Colon (tissue), 2 donors: ENCODE data around the gene EMSY.
A peak's percentile ranks its signal among the peaks of the same experiment; 100 is the strongest.
"Not testable (repeated sequence)": the region's sequence is repeated elsewhere in the genome, so short reads cannot be mapped to it uniquely, and the experiment has no call there.

Source experiments
- FAIRE-seq: peaks from 2 replicates; lab custom pipeline; 2012; peaks lifted over from hg19 to GRCh38; lab: Jason Lieb, UNC
- donor health status: control.
- donor health status: control.

EMSY gene, protein sequence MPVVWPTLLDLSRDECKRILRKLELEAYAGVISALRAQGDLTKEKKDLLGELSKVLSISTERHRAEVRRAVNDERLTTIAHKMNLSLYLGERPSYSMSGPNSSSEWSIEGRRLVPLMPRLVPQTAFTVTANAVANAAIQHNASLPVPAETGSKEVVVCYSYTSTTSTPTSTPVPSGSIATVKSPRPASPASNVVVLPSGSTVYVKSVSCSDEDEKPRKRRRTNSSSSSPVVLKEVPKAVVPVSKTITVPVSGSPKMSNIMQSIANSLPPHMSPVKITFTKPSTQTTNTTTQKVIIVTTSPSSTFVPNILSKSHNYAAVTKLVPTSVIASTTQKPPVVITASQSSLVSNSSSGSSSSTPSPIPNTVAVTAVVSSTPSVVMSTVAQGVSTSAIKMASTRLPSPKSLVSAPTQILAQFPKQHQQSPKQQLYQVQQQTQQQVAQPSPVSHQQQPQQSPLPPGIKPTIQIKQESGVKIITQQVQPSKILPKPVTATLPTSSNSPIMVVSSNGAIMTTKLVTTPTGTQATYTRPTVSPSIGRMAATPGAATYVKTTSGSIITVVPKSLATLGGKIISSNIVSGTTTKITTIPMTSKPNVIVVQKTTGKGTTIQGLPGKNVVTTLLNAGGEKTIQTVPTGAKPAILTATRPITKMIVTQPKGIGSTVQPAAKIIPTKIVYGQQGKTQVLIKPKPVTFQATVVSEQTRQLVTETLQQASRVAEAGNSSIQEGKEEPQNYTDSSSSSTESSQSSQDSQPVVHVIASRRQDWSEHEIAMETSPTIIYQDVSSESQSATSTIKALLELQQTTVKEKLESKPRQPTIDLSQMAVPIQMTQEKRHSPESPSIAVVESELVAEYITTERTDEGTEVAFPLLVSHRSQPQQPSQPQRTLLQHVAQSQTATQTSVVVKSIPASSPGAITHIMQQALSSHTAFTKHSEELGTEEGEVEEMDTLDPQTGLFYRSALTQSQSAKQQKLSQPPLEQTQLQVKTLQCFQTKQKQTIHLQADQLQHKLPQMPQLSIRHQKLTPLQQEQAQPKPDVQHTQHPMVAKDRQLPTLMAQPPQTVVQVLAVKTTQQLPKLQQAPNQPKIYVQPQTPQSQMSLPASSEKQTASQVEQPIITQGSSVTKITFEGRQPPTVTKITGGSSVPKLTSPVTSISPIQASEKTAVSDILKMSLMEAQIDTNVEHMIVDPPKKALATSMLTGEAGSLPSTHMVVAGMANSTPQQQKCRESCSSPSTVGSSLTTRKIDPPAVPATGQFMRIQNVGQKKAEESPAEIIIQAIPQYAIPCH (N-terminal part only)

DNA sequence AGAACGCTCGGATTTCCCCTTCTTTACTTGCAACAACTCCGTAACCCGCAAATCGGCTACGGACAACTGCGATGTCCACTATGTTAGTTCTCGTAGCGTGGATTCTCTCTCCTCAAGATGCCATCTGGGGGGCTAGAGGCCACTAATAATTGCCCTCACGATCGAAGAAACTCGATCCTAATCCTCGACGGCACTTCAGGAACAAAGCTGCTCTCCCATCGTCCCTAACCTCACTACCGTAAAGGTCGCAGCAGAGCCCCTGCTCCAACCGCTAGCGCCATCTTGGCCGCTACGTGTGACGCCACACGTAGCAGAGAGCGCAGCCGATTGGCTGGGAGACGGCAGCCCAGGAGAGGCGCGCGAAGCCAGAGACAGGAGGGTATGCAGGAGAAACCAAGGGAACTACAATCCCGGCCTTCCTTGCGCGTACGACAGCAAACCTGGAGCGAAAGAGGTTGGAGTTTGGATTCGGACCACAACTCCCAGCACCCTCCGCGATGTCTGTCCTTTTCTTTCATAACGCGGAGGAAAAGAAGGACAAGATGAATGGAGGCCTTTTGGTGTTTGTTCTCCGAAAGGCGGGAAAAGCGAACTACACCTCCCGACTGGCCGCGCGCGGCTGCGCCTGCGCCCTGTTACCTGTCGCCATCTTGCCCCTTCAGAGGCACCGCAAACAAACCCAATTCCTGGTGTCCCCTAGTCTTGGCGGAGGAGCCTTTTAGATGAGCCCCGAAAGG, at the start of gene EMSY:
Gene EMSY (plus strand): TSS at position 635 of the 737 bp plus-strand sequence. CDS start 1,921 bp downstream, outside the sequence.
- FAIRE-seq, result peak; percentile 87

DNA sequence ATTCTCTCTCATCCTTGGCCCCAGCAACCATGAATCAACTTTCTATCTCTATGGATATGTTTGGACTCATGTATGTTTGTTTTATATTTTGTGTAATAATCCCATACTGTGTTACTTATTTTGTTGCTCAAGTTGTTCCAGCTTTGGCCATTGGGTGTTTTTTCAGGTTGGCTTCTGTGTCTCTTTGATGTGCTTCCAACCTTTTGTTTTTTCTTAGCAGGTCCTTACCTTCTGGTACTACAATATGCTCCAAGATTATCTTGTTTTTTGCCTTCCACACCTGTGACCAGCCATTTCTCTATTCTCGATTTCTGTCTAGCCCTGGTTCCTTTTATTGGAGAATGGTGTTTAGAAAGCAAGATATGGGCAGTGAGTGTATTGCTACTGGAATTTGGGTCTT, 49.5 kb upstream of the EMSY start:
- FAIRE-seq, result no peak

GRCh38 chr11:76397383-76397782, 47.4 kb upstream of the EMSY start:
- FAIRE-seq, result no peak

DNA sequence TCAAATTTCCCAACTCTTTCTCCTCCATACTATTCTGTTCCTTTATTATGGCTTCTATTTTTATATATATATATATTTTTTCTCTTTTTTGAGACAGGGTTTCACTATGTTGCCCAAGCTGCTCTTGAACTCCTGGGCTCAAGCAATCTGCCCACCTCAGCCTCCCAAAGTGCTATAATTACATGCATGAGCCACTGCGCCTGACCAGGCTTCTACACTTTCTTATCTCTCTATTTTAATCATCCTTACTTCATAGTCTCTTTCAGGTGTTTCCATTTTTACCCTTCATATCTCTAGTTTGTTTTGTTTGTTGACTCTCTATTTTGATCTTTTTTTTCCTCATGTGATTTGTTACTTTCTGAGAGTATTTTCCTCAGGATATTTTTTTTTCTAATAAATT, 43.9 kb upstream of the EMSY start:
- no peak for FAIRE-seq

DNA sequence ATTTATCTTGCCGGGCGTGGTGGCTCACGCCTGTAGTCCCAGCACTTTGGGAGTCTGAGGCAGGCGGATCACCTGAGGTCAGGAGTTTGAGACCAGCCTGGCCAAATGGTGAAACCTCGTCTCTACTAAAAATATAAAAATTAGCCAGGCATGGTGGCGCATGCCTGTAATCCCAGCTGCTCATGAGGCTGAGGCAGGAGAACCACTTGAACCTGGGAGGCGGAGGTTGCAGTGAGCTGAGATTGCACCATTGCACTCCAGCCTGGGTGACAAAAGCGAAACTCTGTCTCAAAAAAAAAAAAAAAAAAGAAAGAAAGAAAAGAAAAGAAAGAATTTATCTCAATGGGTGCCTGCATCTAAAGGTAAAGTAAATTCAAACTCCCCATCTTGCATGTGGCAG, 43.3 kb upstream of the EMSY start:
- not testable (repeated sequence) for FAIRE-seq

DNA sequence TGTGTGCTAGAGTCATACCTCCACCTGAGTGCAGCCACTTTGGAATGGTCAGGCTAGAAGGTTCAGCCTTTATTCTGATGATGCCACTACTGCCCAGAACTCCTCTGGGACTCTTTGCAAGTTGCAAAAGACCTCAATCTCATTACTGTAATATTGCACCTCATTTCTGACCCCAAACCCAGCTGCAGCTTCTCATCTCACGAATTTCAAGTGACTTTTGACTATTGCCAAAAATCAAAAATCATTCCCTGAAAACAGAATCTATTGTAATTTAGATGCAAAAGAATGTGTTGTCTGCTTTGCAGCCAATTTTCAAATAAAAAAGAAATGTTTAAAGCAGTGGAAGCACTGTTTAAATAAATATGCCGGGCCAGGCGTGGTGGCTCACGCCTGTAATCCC, 38.5 kb upstream of the EMSY start:
- no peak for FAIRE-seq

GRCh38 chr11:76408171-76408965, 36.5 kb upstream of the EMSY start:
- no peak for FAIRE-seq

DNA sequence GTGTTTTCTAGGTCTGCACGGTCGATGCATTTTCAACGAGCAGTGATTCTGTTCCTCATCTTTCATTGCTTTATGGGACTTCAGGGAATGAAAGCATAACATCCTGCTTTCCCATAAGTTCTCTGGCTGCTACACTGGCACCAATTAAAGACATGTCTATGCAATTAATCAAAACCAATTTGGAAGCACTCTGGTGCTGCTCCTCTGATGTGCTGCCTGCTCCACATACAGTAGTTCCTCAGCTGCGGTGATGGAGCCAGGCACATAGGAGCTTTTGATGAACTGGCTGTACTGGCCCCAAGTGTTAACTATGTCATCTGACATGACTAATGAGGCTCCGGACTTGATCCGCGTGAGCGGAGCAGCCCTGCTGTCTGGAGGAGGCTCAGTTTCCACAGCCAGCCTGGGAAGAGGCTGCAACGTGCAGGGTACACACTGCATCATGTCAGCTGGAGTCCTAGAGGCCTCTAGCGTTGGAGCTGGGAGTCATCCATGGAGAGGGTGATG, 33.9 kb upstream of the EMSY start:
- no peak for FAIRE-seq

DNA sequence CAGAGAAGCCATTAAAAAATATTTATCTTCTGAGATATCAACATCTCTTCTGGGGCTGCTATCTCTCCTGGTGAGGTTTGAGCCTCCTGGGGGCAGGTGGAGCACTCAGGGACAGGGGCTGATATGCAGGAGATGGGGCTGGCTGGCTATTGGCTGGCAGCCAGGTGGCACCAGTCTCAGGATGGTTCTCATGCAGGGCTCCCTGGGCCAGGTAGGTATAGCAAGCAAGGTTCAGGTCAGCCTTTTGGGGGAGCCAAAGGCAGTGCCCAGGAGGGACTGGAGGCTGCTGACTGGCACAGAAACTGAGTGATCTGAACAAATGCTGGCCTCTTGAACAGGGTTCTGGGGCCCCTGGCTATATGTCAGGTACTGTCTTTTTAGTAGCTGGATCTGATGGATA, 29.7 kb upstream of the EMSY start:
- no peak for FAIRE-seq

DNA sequence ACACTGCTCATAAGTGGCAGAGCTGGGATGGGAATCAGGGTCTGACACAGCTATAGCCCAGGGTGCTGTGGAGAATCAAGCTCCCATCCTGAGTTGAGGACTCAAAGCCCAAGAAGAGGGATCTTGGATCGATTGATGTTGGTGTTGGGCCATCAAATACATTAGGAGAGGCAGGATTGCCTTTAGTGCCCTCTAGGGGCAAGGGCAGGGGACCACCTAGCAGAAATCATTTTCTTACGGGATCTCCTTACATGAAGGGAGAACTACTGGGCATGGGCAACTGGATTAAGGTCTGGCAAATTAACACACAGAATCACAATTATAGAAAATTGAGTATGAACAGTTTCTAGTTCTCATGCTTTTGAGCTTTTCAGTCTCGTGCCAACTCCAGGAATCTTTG, 24.9 kb upstream of the EMSY start:
- no peak for FAIRE-seq

DNA sequence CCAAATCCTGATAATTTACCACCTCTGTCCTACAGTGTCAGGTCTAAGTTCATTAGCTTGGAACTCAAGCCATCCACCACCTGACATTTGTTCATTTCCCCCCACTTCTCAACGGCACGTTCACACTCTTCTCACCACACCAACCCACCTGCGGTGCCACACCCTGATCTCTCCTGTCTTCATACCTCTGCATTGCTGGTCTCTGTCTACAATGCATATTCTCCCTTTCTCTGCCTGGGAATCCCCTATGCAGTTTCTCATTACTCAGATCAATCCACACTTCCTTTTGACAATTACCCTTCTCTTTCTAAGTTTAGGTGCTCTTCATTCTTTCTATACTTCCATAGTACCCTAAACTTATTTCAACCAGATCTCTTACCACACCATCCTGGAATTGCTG, 20.4 kb upstream of the EMSY start:
- no peak for FAIRE-seq

- FAIRE-seq, result no peak
These were observed 19.9 kb upstream of the EMSY start for GRCh38 chr11:76424891-76425290.

GRCh38 chr11:76426660-76427059, 18.2 kb upstream of the EMSY start:
- FAIRE-seq, result no peak

DNA sequence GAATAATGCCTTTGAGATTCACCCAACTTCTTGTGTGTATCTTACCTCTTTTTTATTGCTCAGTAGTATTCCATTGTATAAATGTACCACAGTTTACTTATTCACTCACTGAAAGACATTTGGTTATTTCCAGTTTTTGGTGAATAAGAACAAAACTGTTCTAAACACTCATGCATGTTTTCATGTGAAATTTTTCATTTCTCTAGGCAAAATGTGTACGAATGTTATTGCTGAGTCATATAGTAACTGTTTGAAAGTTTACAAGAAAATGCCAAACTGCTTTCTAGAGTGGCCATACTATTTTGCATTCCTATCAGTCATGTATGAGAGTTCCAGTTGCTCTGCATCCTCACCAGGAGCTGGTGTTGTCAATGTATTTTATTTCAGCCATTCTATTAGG, 8.8 kb upstream of the EMSY start:
- no peak for FAIRE-seq

GRCh38 chr11:76443268-76443980, 1.4 kb upstream of the EMSY start:
- no peak for FAIRE-seq

DNA sequence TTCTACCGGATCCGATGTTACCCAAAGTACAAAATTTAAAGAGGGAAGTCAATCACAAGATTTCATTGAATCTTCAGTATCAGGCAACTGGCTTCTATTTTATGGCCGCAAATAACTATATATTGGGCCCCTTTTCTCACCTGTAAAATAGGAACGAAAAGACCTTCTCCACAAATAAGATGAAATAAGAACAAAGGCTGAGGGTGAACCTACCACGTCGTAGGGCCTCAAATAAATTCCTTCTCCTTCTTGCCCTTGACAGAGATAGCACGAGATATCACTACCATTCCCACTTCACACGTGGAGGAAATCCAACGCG, 794 bp upstream of the EMSY start:
- FAIRE-seq, result no peak

DNA sequence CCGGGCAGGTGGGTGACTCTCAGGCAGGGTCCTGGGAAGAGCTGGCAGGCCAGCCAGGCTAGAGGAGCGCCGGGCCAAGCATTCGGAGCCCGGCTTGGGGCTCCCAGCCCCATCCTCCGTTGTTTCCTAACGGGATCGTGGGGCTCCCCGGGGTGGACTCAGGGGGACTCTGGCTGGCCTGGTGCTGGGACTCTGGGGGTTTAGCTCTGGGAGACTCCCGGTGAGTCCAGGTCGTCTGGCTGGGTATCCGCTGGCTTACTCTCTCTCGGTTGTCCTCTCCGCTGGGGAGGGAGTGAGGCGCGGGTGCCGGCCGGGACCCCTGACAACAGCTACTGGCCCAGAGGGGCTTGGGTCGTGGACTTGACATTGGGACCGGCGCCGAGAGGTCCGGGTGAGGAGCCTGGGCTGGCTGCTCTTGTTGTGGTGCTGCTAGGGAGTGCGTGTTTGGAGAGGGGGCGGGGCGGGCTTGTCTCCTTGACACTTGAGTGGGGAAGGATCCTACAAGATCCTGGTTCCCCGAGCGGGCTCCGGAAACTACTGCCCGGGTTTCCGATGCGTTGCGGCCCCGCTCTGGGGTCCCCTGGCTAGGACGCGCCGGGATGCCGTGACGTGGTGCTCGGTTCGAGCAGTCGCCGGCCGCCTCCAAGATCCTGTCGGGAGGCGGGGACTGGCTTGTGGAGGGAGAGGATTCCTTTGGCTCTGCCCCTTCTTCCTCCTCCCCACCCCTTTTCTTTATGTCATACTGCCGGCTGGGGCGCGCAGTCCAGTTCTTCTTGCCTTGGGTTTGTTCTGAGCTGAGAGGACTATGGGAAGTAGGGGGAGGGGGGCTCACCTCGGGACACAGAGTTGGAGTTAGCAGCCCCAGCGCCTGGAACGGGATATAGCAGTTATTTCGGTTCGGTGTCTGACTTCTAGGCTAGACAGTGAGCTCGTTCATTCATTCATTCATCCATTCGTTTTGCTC, 585 bp downstream of the EMSY start:
- no peak for FAIRE-seq

GRCh38 chr11:76448506-76448905, 3.7 kb downstream of the EMSY start:
- FAIRE-seq, result no peak

- no peak for FAIRE-seq
These were observed 8.4 kb downstream of the EMSY start for GRCh38 chr11:76453248-76453647.
